Left lung (tissue), 10 donors: ENCODE data around the gene CD59. TPM values are rescaled to one million over a fixed set of nuclear protein-coding genes. Genes with fewer than 3 reads are reported as not detected.

Source experiments
- ATAC-seq: fragments of 200-7000 bp; cut with Tn5 transposase; one replicate; pipeline ENCODE4 v1.9.1; 2020; ENCODE audit warnings: moderate library complexity
- DNase-seq, 4 donors: peaks; one replicate each; pipeline ENCODE4 v3.0.0-alpha.2; 2013 to 2020
- H3K27ac ChIP-seq, 2 donors: fragments of 200-600 bp; sonication (generic) in 1 of 2; one replicate each; pipeline versions ENCODE4 v1.5.0 to v1.8.0; 2020 to 2021
- H3K27me3 ChIP-seq, 2 donors: fragments of 200-600 bp; sonication (generic) in 1 of 2; one replicate each; pipeline versions ENCODE4 v1.5.0 to v1.8.0; 2020 to 2021
- H3K36me3 ChIP-seq, 2 donors: fragments of 200-600 bp; sonication (generic) in 1 of 2; one replicate each; pipeline versions ENCODE4 v1.5.0 to v1.8.0; 2020 to 2021
- H3K4me1 ChIP-seq, 2 donors: fragments of 200-600 bp; one replicate each; pipeline ENCODE4 v1.8.0; 2021
- H3K4me3 ChIP-seq, 2 donors: fragments of 200-600 bp; sonication (generic) in 1 of 2; one replicate each; pipeline versions ENCODE4 v1.5.0 to v1.8.0; 2020 to 2021; ENCODE audit warnings: mild to moderate bottlenecking in 1 of 2
- H3K9me3 ChIP-seq, 2 donors: fragments of 200-600 bp; sonication (generic) in 1 of 2; one replicate each; pipeline versions ENCODE4 v1.5.0 to v1.8.0; 2020 to 2021
- CTCF ChIP-seq, 2 donors: fragments of 200-600 bp; sonication (generic) in 1 of 2; IDR thresholded peaks; one replicate each; pipeline versions ENCODE4 v1.5.0 to v1.8.0; 2021; ENCODE audit warnings: antibody characterized with exemption in 2 of 2
- intact Hi-C, 2 donors: fragments of 100-400 bp; cut with DNase I; formaldehyde crosslinking; loops; one replicate each; pipeline versions ENCODE4 v1.11.2 to v1.14.2; 2022
- polyA plus RNA-seq, 6 donors: library from polyadenylated mRNA; unstranded; fragments of 120-200 nt; gene quantifications; one replicate each; pipeline ENCODE4 v1.2.1, GENCODE V29; 2013; ENCODE audit not compliant: insufficient read length in 6 of 6
- total RNA-seq, 2 donors: library from RNA; stranded (reverse); fragmentation: NEBNext Ultra II Directional; extraction: Animal tissue kit (Norgen Biotek cat#: 25700); gene quantifications; one replicate each; pipeline ENCODE4 v1.2.1, GENCODE V29; 2021
- donor health status: DM: no; HTN: yes; CAD: no.
- donor health status: DM: no; HTN: no; CAD: no.

CD59 gene
- total and polyA plus RNA-seq, 8 donors = 190 to 1,244 (median 226) TPM

- H3K27me3 ChIP-seq = no peaks in the 10 kb centered on the region
- no peak for TF ChIP-seq CTCF (IDR thresholded peaks at IDR 0.05)
- H3K4me1 ChIP-seq = no peaks in the 10 kb centered on the region
- intact Hi-C loops = no loop called here
- no peak overlapping the region for H3K27ac ChIP-seq
- no peak overlapping the region for H3K4me3 ChIP-seq
- no peaks in the 10 kb centered on the region for H3K36me3 ChIP-seq
- ATAC-seq = no peak
- no peaks in the 10 kb centered on the region for H3K9me3 ChIP-seq
- no peak for DNase-seq
Observed at GRCh38 chr11:33659370-33660139, 76.7 kb downstream of the CD59 start.

- Histone ChIP-seq H3K27ac (no peak overlapping the region), H3K36me3 (no peaks in the 10 kb centered on the region), H3K4me1 (no peaks in the 10 kb centered on the region), H3K4me3 (no peak overlapping the region), H3K27me3 (no peaks in the 10 kb centered on the region), H3K9me3 (no peaks in the 10 kb centered on the region)
- ATAC-seq (no peak), DNase-seq (peak in 1 of 4 donors; percentile 68)
- intact Hi-C loops = no loop called here
- no peak for TF ChIP-seq CTCF (IDR thresholded peaks at IDR 0.05)
Observed at GRCh38 chr11:33658195-33658900, 77.9 kb downstream of the CD59 start.

- no peaks in the 10 kb centered on the region for H3K9me3 ChIP-seq
- ATAC-seq (no peak), DNase-seq (no peak)
- intact Hi-C loops = no loop called here
- H3K27ac ChIP-seq = no peak overlapping the region
- no peaks in the 10 kb centered on the region for H3K36me3 ChIP-seq
- TF ChIP-seq CTCF (IDR thresholded peaks at IDR 0.05) = no peak
- H3K27me3 ChIP-seq = no peaks in the 10 kb centered on the region
- H3K4me1 ChIP-seq = no peaks in the 10 kb centered on the region
- no peak overlapping the region for H3K4me3 ChIP-seq
Observed at GRCh38 chr11:33657757-33658156, 78.5 kb downstream of the CD59 start.

DNA sequence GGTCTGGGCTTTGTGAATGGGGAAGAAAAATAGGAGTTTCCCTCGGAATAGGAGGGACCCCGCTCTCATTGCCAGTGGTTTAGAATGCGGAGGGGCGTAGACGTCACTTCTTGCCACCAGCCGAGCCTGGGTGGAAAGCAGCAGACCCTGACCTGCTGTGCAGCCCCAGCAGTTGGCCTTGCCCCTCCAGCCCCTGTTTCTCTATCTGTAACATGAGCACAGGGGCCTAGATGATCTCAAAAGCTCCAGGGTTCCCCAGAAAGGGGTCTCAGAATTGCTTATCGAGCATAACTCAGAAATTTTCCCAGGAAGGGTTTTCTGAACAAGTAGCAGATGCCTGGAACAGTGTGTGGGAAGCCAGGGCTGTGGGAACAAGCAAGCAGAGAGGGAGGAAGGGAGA, 79.5 kb downstream of the CD59 start:
- Histone ChIP-seq H3K27ac (no peak overlapping the region), H3K4me1 (no peaks in the 10 kb centered on the region), H3K4me3 (no peak overlapping the region), H3K36me3 (no peaks in the 10 kb centered on the region), H3K27me3 (no peaks in the 10 kb centered on the region), H3K9me3 (no peaks in the 10 kb centered on the region)
- no peak for ATAC-seq
- intact Hi-C loops = no loop called here
- no peak for TF ChIP-seq CTCF (IDR thresholded peaks at IDR 0.05)
- no peak for DNase-seq

DNA sequence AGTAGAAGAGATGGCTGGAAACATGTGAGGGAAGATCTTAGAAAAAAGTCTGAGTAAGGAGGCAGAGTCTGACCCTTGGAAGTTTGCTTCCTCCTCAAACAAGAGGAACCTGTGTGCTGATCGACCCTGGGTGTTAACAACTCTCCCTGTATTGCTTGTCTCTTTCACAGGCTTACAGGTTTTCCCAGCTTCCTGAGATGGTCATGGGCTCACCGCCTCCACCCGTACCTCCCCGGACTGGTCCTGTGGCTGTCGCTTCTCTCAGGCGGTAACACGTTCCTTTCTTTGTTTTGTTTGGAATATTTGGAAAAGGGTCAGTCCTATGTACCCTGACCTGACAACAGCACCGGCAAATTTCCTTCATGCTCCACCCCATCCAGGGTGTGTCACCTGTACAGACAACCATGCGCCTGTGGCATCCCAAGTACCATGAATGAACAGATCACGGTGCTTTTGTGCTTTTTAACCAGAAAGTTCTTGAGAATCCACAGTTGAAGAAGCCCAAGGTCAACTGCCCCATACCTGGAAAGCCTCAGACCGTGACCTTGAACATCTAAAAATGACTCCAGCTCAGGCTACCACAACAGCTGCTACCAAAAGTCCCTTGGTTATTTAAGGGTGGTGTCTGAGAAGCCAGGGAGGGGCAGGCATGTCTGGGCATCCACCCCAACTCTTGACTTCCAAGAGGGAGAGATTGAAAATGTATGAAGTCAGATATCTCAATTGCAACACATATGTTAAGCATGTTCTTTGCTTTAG, 80.2 kb downstream of the CD59 start:
- H3K27me3 ChIP-seq = no peaks in the 10 kb centered on the region
- DNase-seq = no peak
- no peaks in the 10 kb centered on the region for H3K36me3 ChIP-seq
- ATAC-seq = no peak
- H3K27ac ChIP-seq = no peak overlapping the region
- no peaks in the 10 kb centered on the region for H3K4me1 ChIP-seq
- no peaks in the 10 kb centered on the region for H3K9me3 ChIP-seq
- intact Hi-C loops = no loop called here
- no peak overlapping the region for H3K4me3 ChIP-seq
- TF ChIP-seq CTCF (IDR thresholded peaks at IDR 0.05) = no peak
